HG03460 (cell line): Measurements from ENCODE around the gene TRIM8.

Experiments
- ATAC-seq: cut with Tn5 transposase; IDR thresholded peaks from one replicate; pipeline ENCODE4 v1.9.1; 2021; ENCODE audit not compliant: unreplicated experiment

Gene TRIM8, protein sequence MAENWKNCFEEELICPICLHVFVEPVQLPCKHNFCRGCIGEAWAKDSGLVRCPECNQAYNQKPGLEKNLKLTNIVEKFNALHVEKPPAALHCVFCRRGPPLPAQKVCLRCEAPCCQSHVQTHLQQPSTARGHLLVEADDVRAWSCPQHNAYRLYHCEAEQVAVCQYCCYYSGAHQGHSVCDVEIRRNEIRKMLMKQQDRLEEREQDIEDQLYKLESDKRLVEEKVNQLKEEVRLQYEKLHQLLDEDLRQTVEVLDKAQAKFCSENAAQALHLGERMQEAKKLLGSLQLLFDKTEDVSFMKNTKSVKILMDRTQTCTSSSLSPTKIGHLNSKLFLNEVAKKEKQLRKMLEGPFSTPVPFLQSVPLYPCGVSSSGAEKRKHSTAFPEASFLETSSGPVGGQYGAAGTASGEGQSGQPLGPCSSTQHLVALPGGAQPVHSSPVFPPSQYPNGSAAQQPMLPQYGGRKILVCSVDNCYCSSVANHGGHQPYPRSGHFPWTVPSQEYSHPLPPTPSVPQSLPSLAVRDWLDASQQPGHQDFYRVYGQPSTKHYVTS

DNA sequence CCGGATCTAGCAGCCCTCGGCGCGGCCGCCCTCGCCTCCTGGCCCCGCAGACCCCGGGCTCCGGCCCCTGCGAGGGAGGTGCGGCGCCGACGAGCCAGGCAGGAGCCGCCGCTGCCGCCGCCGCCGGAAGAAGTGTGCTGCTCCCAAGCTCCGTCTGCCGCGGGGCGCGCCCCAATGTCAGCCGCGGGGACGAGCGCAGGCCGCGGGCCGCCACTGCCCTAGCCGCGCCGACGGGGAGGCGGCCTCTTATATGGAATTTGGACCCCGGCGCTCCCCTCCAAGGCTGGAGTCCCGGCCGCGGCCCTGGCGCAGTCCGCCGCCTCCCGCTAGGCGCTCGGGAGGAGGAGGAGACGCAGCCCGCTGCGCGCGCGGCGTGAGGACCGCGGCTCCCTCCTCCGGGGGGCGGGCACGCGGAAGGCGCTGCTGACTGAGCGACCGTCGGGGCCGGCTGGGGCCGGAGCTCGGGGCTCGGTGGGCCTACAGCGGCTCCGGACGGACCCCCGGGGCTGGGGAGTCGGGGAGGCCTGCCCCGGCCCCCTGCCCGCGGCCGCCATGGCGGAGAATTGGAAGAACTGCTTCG, at the start of gene TRIM8:
TSS of gene TRIM8 (plus strand) at position 414 of the 580 bp plus-strand sequence. CDS start at position 553, 139 bp downstream.
- ATAC-seq: no peak

DNA sequence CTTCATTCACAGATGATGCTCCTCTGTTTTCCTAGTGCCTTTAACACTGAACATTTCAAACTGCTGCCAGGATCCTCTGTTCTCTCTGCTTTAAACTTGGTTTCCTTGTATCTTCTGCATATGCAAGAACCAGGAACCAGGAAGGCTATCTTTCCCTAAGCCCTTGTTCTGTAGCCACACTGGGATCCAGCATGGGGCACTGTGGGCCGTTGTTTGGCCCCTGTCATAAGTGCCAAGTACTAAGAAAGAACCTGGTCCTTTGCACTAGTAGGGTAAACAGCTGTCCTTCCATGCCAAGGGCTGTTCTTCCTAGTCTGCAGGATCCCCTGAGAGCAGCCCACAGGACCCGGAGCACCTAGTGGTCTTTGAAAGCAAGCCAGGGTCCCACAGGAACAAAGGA, 49.0 kb upstream of the TRIM8 start:
- ATAC-seq: no peak

DNA sequence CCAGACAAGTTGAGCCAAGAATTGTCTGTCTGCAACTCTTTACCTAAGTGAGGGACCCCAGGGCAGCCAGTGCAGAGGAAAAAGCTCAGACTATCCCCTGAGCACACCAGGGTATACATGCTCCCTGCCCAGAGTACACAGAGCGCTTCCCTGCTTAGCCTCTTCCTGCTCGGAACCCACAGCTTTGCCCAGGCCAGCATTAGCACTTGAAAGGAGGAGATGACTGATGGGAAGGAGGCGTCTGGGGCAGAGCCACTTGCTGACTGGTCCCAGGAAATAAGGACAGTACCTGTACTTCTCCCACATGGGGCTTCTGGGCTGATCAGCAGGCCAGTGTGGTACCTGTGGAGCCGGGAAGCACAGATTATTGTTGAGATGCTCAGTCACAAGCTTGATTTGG, 48.4 kb upstream of the TRIM8 start:
- ATAC-seq: no peak

DNA sequence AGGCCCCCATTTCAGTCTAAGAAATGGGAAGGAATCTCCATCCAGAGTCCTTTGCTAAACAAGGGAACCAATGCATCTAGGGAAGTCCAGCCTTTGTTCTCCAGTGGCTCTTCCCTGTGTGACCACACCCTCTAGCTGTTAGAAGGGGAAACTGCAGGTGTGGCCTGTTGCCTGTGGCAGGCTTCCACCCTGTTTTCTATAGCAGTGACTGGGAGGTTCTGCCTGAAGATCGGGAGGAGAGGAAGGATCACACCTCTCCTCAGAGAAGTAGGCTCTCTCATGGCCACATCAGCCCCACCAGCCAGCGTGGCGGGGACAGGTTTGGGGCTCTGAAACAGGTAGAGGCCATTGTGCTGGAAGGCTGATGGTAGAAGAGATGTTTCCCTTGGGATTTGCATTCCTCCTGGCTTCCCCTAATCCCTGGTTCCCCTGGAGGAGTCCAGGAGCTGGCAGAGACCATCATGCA, 47.7 kb upstream of the TRIM8 start:
- ATAC-seq: no peak

DNA sequence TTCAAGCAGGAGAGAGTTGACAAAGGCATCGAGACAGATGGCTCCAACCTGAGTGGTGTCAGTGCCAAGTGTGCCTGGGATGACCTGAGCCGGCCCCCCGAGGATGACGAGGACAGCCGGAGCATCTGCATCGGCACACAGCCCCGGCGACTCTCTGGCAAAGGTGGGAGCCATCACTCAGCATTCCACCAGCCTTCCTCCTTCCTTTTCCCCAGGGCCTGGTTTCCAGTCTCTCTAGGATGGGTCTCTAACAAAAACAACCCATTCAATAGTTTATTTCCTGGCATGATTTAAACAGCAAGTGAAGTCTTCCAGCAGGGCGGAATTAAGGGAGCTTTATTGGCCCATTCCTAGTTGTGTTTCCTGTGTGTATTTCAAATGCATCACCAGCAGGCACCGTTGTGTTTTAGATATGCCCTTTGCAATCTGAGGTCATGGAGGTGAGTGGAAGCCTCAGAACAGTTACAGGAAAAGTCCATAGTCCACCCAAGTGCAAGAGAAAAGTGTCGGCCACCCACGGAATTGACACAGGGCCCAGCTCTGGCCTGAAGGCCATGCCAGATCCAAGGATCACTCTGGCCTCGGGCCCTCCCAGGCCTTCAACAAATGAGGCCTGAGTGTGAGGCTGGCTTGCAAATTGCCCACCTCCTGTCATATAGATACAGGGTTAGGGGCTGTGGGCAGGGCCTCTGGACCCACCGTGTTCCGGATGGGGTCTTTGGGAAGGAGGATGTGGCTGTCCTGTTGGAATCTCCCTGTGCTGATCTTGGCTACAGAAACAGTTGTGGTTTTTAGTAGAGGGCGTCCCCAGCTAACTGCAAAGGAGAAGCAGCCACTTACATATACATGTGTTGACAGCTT, 46.9 kb upstream of the TRIM8 start:
- ATAC-seq: no peak

DNA sequence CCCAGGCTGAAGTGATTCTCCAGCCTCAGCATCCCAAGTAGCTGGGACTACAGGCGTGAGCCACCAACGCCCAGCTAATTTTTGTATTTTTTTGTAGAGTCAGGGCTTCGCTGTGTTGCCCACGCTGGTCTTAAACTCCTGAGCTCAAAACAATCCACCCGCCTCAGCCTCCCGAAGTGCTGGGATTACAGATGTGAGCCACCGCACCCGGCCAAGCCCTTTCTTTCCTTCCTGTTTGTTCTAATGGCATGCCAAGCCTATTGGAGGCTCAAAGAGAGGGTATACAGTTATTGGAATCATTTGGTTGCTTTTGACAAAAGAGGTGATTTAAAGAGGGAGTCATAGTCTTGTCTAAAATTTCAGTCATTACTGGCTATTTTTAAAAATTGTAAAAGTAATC, 46.0 kb upstream of the TRIM8 start:
- no peak for ATAC-seq

DNA sequence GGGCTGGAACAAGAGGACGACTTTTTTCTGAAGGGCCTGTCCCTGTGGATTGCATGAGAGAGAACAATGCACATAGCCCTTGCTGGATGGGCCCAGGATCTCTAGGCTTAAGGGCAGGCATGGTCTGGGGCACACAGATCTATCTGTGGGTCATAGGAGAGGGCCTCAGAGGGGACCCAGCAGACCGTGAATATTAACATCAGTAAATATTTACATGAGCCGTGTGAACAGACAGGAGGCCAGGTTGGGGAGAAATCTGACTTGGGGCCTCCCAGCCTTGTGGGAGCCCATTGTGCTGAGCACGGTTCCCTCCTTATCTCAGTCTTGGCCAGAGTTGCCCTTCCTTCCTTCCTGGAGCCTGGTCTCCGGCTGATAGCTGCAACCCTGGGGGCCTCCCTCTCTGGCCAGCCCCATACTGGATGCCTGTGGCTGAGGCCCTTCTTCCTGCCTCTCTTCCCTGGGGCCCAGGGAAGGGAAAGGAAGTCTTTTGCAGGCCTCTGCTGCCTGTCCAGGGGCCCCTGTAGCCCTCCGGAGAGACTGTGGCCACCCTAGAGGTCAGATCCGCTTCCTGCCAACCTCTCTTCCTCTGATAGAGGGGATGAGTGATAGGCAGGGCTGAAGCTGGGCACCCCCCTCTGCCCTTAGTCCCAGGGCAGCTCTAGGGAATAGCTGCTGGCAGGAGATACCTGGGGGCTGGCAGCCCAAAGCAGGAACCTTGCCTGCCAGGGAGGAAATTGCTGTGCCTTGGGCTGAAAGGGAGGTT, 44.5 kb upstream of the TRIM8 start:
- no peak for ATAC-seq

DNA sequence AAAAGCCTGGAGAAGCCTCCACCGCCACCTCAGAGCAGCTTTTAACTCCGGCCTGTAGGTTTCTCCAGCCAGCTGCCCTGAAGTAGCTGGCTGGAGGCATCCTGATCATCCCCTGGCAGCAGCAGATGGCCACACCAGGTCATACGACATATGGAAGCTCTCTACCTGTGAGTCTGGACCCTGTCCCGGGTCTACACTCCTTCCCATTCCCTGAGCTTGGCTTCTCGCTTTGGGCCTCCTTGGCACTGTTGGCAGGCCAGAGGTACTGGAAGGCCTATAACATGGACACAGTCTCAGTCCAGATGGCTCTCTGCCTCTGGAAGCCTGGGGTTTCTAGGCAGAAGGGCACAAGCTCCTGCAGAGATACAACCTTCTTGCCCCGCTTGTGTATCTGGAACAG, 43.5 kb upstream of the TRIM8 start:
- no peak for ATAC-seq

DNA sequence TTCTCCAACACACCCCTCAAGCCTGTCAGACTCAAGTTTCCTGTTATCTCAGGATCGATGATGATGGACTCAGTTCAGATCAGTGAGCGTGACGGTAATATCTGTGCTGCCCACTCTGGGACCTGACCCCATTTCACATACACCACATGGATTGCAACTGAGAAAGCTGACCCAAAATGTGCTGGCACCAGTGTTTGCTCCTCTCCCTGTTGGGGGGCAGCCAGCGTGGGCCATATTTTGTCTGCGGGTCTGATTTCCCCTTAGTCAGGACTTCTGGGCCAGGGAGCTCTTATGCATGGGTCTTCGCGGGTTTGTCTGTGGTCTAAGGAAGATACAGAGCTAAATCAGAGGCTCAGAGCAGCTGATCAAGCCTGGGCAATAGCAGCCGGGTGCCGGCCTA, 42.6 kb upstream of the TRIM8 start:
- no peak for ATAC-seq

DNA sequence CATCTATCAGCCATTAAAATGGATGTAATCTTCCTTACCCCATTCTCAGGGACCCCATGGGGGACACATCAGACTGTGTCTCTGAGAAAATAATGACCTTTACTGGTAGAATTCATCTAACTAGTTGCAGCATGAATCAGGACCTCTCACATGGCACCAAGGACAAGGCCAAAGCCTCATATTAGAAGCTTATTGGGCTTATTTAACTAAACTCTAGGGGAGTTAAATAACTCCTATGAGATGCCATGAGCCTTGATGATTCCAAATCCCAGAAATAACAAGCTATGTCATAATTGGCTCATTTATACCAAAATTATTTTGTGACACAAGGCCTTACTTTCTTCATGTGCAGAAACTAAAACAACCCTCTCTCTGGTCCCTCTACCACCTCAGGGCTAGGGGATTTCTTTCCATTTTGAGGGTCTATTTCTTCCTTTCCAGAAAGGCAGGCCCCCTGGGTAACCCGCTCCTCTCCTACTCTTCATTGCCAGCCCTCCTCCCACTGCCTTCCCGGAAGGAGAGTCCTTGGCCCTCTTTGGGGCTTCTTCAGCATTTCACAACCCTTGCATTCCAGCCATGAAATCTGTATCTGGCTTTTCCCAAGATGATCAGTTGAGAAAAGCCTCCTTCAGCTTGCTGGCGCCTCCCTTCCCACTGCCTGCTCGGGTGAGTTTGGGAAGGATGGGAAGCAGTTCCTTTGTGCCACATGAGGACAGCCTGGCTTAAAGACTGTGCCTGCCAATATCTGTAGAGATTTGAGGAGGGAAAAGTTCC, 41.8 kb upstream of the TRIM8 start:
- ATAC-seq: no peak

DNA sequence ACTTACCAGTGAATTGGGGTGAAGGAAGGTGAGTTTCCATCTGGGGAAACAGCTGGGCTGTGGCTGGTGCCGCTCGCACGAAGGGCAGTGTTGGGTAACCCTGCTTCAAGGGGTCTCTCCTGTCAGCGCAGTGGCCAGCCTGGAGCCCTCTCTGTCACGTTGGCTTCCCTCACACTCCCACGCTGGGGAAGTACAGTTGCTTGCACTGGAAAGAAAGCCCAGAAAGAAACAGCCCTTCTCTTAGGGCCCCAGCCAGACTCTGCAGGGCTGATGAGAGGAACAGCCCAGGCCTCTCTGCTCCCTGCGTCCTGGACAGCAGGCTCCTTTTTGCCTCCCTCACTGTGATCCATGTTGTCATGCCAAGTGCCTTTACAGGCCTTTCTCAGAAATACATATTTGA, 40.3 kb upstream of the TRIM8 start:
- no peak for ATAC-seq

DNA sequence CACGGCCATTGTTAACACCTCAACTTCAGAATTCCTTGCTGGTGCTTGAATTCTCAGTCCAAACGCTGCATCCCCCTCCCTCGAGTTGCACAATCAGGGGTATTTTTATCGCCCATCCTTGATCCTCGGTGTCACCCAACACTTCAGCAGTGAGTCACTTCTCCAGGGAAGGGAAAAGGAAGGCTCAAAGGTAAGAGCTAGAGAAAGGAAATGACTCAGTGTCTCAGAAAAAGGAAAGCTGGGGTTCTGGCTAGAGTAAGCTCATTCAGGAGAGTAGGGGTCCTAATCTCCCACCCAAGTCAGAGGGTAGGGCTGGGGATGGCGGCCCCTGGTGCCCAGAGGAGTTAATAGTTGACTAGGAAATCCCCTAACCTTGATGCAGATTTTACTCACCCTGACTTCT, 39.8 kb upstream of the TRIM8 start:
- no peak for ATAC-seq

DNA sequence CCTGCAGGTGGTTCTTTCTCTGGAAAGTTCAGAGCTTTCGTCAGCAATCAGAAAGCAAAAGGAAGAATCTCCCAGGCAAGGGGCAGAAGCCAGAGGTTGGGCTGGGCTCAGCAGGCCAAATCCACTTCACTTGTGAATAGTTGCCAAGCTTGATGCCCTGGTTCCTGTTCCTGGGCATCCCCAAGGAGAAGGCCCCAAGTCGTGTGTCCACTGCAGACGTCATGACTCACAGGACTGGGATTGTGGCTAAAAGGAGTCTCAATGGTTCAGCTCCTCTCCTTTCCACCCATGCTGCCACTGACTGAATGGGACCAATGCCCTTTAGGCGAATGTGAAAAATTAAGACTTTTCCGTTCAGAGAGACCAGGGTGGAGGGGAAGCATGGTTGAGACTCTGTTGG, 38.6 kb upstream of the TRIM8 start:
- no peak for ATAC-seq

DNA sequence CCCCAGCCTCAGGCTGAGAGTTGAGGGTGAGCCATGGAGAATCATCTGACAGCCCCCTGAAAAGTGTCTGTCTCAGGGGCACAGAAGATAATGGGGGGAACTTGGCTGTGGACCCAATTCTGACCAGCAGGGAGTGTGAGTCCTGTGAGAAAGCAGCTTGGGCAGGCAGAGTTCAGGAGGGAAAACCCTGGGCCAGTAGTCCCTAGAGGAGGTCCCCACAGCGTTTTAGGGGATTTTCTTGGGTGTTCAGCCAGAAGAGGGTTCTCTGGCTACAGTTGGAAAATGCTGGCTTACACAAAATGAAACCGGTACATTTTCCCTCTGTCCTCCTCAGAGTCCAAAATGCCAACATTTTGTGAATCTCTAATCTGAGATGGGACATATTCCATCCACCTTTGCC, 35.8 kb upstream of the TRIM8 start:
- no peak for ATAC-seq

DNA sequence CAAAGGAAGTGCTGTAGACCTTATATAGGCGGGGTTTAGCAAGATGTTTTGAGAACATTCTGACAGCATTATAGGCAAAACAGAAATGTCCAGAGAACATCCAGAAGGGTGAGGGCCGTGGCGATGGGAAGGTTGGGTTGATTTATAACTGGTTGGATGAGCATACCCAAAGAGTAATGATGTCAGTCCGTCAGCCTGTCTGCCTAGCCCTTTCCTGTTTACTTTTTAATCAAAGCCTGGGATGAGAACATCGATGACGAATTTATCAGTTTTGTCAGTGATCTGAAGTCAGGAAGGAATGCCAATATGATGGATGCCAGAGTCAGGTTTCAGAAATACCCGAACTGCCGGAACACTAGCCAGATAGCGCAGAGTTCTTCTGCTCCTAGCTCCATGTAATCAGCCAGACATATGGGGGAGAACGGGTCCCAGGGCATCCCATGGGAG, 33.8 kb upstream of the TRIM8 start:
- ATAC-seq: no peak

DNA sequence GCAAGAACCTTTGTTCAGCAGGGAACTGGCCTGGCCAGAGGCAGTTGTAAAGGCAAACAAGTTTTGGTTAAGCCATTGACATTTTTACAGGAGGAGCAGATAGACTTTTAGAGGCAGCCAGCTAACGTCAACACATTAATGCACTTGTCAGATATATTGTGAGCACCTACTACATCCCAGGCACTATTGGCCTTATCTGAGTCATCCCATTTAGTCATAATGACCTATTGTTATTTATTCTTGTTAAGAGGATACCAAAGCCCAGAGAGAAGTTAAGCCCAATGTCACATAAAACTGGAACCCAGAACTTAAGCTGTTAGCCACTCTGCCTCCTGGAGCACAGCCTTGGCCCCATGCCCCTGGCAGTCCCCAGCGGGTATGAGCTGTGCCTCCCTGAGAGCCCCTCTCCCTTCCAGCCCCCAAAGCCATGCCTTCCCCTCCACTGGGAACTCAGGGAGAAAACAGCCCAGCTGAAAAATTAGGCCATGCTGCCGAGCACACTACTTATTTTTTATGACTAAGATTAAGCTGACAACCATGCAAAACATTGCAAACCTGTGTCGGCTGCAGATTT, 32.7 kb upstream of the TRIM8 start:
- ATAC-seq: no peak

DNA sequence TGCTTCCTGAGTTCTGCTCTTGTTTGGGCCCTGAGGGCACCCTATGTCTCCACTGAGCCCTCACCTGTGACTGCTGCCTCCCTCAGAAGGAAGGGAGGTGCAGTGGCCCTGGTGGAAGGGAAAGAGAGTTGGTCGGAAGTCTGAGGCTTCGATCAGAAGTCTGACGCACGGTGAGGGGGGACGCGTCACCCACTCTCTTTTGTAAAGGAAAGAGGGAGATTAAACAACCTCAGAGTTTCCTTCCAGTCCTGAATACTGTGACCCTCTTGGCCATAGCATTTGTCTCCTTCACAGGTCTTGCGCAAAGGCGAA, 31.4 kb upstream of the TRIM8 start:
- no peak for ATAC-seq

DNA sequence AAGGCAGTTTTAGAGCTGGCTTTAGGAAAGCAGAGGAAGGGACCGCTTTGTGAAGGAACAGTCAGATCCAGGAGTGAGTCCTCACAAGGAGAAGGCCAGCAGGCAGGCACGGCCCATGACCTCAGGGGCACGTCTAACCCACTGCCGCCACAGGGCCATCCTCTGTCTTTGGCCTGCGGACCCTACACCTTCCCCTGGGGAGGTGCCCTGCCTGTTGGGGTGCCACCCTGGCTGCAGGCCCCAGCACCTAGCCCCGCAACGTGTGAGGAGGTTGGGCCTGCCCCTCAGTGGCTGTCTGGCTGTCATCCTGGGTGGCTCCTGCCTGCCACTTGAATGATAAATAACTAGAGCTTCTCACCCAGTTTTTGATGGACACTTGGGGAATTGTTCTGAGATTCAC, 31.0 kb upstream of the TRIM8 start:
- ATAC-seq: no peak

DNA sequence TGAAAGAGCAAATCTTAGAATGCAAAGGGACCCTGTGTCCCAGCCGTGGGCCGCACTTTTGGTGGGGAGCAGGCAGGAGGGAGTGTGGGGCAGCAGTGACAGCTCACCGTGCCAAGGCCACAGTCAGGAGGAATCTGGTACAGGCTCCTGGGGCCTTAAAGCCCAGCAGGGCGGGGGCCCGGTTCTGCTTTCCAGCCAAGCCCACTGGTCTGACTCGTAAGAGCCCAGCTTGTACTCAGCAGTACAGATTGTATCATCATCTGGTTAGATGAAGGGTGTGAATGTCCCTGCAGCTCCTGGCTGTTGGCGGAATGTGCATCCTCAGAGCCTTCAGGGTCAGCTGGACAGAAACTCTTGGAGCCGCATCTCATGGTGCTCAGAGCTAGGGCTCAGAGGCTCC, 30.5 kb upstream of the TRIM8 start:
- no peak for ATAC-seq

DNA sequence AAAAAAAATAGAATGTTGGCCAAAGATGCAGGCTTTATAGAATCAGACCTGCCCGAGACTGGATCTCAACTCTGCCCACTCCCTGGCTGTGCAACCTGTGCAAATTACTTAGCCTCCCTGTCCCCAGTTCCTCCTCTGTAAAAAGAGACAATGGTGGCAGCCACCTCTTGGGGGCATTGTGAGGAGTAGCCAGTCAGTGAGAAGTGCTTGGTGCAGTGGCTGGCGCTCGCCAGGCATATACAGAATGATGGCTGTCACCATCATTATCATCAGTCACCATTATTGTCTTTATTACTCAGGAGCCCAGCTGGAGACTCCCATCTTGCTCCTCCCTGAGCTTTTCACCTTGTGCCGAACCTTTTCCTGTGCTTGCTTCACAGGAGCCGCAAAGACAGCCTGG, 29.4 kb upstream of the TRIM8 start:
- no peak for ATAC-seq
